Suprapubic skin (tissue), 4 donors: ENCODE data around the gene PRIMA1. TPM values are rescaled to one million over a fixed set of nuclear protein-coding genes. Genes with fewer than 3 reads are reported as not detected.

Experiments used
- DNase-seq, 2 donors: peaks; one replicate each; pipeline ENCODE4 v3.0.0-alpha.2; 2019; ENCODE audit warnings: low spot score in 2 of 2
- H3K27ac ChIP-seq: fragments of 200-600 bp; sonication (generic); one replicate; pipeline ENCODE4 v1.5.1; 2019
- H3K27me3 ChIP-seq: fragments of 200-600 bp; sonication (generic); one replicate; pipeline ENCODE4 v1.5.1; 2019
- H3K36me3 ChIP-seq: fragments of 200-600 bp; sonication (generic); one replicate; pipeline ENCODE4 v1.5.1; 2019
- H3K4me1 ChIP-seq: fragments of 200-600 bp; sonication (generic); one replicate; pipeline ENCODE4 v1.5.1; 2019
- H3K4me3 ChIP-seq: fragments of 200-600 bp; sonication (generic); one replicate; pipeline ENCODE4 v1.5.1; 2019; ENCODE audit warnings: mild to moderate bottlenecking
- H3K9me3 ChIP-seq: fragments of 200-600 bp; sonication (generic); one replicate; pipeline ENCODE4 v1.5.1; 2019
- EP300 ChIP-seq: sonication (generic); formaldehyde crosslinking; IDR thresholded peaks from one replicate; pipeline ENCODE4 v1.6.1; 2017; ENCODE audit warnings: antibody characterized with exemption
- POLR2A ChIP-seq, 2 donors: fragments of 450-650 bp; IDR thresholded peaks; one replicate each; pipeline ENCODE4 v1.6.1; 2017; ENCODE audit warnings: antibody characterized with exemption in 2 of 2, mild to moderate bottlenecking in 2 of 2, moderate library complexity in 2 of 2
- POLR2AphosphoS5 ChIP-seq, 3 donors: sonication (generic); formaldehyde crosslinking; IDR thresholded peaks; one replicate each; pipeline ENCODE4 v1.6.1; 2017; ENCODE audit warnings: antibody characterized with exemption in 3 of 3
- WGBS: methylation state at CpG from one replicate; pipeline ENCODE4 v1.1.5; 2018; 5-methylcytosine and 5-hydroxymethylcytosine counted together
- total RNA-seq, 4 donors: library from RNA; depleted of rRNA; stranded (reverse); fragments of >200 nt; gene quantifications; one replicate each; pipeline ENCODE4 v1.1.0, GENCODE V29; 2016
- TF ChIP-seq, protein P1 (sequence below), 2 donors: fragments of 200-600 bp in 1 of 2; fragments of 450-650 bp in 1 of 2; sonication (generic) in 1 of 2; IDR thresholded peaks; one replicate each; pipeline ENCODE4 v1.5.1; 2016 to 2019; ENCODE audit warnings: antibody characterized with exemption in 2 of 2, mild to moderate bottlenecking in 1 of 2, moderate library complexity in 1 of 2

Gene PRIMA1
- total RNA-seq, 4 donors from 2014 or later: 3.1 to 6.1 (median 3.6) TPM

- Histone ChIP-seq H3K27me3 (peaks cover 13% of the 10 kb centered on the region), H3K9me3 (no peaks in the 10 kb centered on the region), H3K36me3 (no peaks in the 10 kb centered on the region), H3K4me1 (no peaks in the 10 kb centered on the region), H3K4me3 (no peak overlapping the region), H3K27ac (no peak overlapping the region)
- no peak for TF ChIP-seq POLR2AphosphoS5 (IDR thresholded peaks at IDR 0.05)
- TF ChIP-seq EP300: no peak
- TF ChIP-seq, protein P1, sequence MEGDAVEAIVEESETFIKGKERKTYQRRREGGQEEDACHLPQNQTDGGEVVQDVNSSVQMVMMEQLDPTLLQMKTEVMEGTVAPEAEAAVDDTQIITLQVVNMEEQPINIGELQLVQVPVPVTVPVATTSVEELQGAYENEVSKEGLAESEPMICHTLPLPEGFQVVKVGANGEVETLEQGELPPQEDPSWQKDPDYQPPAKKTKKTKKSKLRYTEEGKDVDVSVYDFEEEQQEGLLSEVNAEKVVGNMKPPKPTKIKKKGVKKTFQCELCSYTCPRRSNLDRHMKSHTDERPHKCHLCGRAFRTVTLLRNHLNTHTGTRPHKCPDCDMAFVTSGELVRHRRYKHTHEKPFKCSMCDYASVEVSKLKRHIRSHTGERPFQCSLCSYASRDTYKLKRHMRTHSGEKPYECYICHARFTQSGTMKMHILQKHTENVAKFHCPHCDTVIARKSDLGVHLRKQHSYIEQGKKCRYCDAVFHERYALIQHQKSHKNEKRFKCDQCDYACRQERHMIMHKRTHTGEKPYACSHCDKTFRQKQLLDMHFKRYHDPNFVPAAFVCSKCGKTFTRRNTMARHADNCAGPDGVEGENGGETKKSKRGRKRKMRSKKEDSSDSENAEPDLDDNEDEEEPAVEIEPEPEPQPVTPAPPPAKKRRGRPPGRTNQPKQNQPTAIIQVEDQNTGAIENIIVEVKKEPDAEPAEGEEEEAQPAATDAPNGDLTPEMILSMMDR (IDR thresholded peaks at IDR 0.05): no peak
- no peak for TF ChIP-seq POLR2A (IDR thresholded peaks at IDR 0.05)
- DNase-seq: no peak
- 84% methylated on average over 16 of the region's 16 CpGs for WGBS
These were observed 97.1 kb downstream of the PRIMA1 start for GRCh38 chr14:93691042-93691780.

GRCh38 chr14:93690146-93690545, 98.1 kb downstream of the PRIMA1 start:
- Histone ChIP-seq H3K36me3 (no peaks in the 10 kb centered on the region), H3K4me3 (no peak overlapping the region), H3K27me3 (peaks cover 13% of the 10 kb centered on the region), H3K4me1 (no peaks in the 10 kb centered on the region), H3K27ac (no peak overlapping the region), H3K9me3 (no peaks in the 10 kb centered on the region)
- TF ChIP-seq POLR2AphosphoS5 (IDR thresholded peaks at IDR 0.05): no peak
- no peak for TF ChIP-seq POLR2A (IDR thresholded peaks at IDR 0.05)
- TF ChIP-seq EP300: no peak
- DNase-seq: no peak
- 79% methylated on average over 6 of the region's 6 CpGs for WGBS

- Histone ChIP-seq H3K9me3 (no peaks in the 10 kb centered on the region), H3K27me3 (peaks cover 13% of the 10 kb centered on the region), H3K4me1 (no peaks in the 10 kb centered on the region), H3K27ac (no peak overlapping the region), H3K4me3 (no peak overlapping the region), H3K36me3 (no peaks in the 10 kb centered on the region)
- DNase-seq: no peak
- WGBS: 53% methylated on average over 4 of the region's 4 CpGs
- TF ChIP-seq POLR2AphosphoS5 (IDR thresholded peaks at IDR 0.05): no peak
- TF ChIP-seq, protein P1 (IDR thresholded peaks at IDR 0.05): no peak
- no peak for TF ChIP-seq EP300
These were observed 99.5 kb downstream of the PRIMA1 start for GRCh38 chr14:93688820-93689219.

GRCh38 chr14:93688239-93688666, 100.0 kb downstream of the PRIMA1 start:
- Histone ChIP-seq H3K9me3 (no peaks in the 10 kb centered on the region), H3K4me3 (no peak overlapping the region), H3K27ac (no peak overlapping the region), H3K27me3 (peaks cover 13% of the 10 kb centered on the region), H3K4me1 (no peaks in the 10 kb centered on the region), H3K36me3 (no peaks in the 10 kb centered on the region)
- TF ChIP-seq, protein P1 (IDR thresholded peaks at IDR 0.05): no peak
- TF ChIP-seq EP300 (no peak), POLR2AphosphoS5 (IDR thresholded peaks at IDR 0.05) (no peak), POLR2A (IDR thresholded peaks at IDR 0.05) (no peak)
- WGBS: 44% methylated on average over 5 of the region's 5 CpGs
- DNase-seq: no peak

DNA sequence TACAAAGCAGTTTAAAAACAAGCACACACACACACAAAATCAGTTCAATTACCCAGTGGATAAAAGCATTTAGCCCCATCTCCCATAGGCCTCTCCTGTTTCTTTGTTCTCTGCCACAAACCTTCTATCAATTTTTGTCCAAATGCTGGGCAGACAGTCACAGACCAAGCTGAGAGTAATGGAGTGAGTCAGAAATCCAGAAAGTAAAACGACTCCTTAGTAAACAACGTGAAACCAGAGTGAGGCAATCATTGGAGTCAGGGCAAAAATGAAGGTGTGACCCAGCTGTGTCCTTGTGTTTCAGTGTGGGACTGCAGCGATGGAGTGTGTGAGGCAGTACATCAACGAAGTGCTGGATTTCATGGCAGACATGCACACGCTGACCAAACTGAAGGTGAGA, 102.0 kb downstream of the PRIMA1 start:
- 61% methylated on average over 5 of the region's 5 CpGs for WGBS
- no peaks in the 10 kb centered on the region for H3K9me3 ChIP-seq
- no peaks in the 10 kb centered on the region for H3K4me1 ChIP-seq
- no peaks in the 10 kb centered on the region for H3K36me3 ChIP-seq
- TF ChIP-seq, protein P1 (IDR thresholded peaks at IDR 0.05): no peak
- TF ChIP-seq EP300: no peak
- no peak for TF ChIP-seq POLR2AphosphoS5 (IDR thresholded peaks at IDR 0.05)
- TF ChIP-seq POLR2A (IDR thresholded peaks at IDR 0.05): no peak
- H3K4me3 ChIP-seq: no peak overlapping the region
- H3K27me3 ChIP-seq: peaks cover 13% of the 10 kb centered on the region
- no peak for DNase-seq
- H3K27ac ChIP-seq: no peak overlapping the region
